DND-41 (cell line): ENCODE data around the gene CAPN5.

Experiments used
- ATAC-seq: fragments of 200-7000 bp; cut with Tn5 transposase; 3 replicates; pipeline ENCODE4 v1.9.1; 2021; ENCODE audit warnings: low read depth; ENCODE audit not compliant: insufficient read depth
- DNase-seq: peaks from one replicate; pipeline ENCODE4 v3.0.0-alpha.2; 2020
- H2AFZ ChIP-seq: 2 replicates; pipeline ENCODE4 v1.6.0; 2012; ENCODE audit warnings: low read depth, low read length
- H3K27ac ChIP-seq: 2 replicates; pipeline ENCODE4 v1.5.1; 2012; ENCODE audit warnings: low read length, inconsistent platforms
- H3K27me3 ChIP-seq: fragments of 200-600 bp; sonication (generic); 2 replicates; pipeline ENCODE4 v1.6.0; 2012; ENCODE audit warnings: low read length, mild to moderate bottlenecking, inconsistent platforms; ENCODE audit not compliant: insufficient read depth, poor library complexity
- H3K36me3 ChIP-seq: 2 replicates; pipeline ENCODE4 v1.5.1; 2012; ENCODE audit warnings: low read length, inconsistent platforms; ENCODE audit not compliant: insufficient read depth
- H3K4me1 ChIP-seq: 2 replicates; pipeline ENCODE4 v1.5.1; 2012; ENCODE audit warnings: mild to moderate bottlenecking, low read length; ENCODE audit not compliant: insufficient read depth
- H3K4me2 ChIP-seq: 2 replicates; pipeline ENCODE4 v1.6.0; 2012; ENCODE audit warnings: mild to moderate bottlenecking, moderate library complexity, low read length, inconsistent platforms; ENCODE audit not compliant: insufficient read depth
- H3K4me3 ChIP-seq, 2 experiments: fragments of 200-600 bp in 1 of 2; shearing (Covaris generic) in 1 of 2; 2 replicates each; pipeline ENCODE4 v1.5.1; 2012 to 2016; ENCODE audit warnings: inconsistent platforms in 2 of 2, low read length in 2 of 2, mild to moderate bottlenecking in 2 of 2, low read depth in 1 of 2, moderate library complexity in 1 of 2
- H3K79me2 ChIP-seq: 2 replicates; pipeline ENCODE4 v1.6.0; 2012; ENCODE audit warnings: low read length, inconsistent platforms; ENCODE audit not compliant: insufficient read depth
- H3K9ac ChIP-seq: 2 replicates; pipeline ENCODE4 v1.6.0; 2012; ENCODE audit warnings: low read depth, mild to moderate bottlenecking, inconsistent platforms, low read length, moderate library complexity
- H3K9me3 ChIP-seq: 2 replicates; pipeline ENCODE4 v1.5.1; 2012; ENCODE audit warnings: low read length, moderate library complexity, mild to moderate bottlenecking, inconsistent platforms; ENCODE audit not compliant: insufficient read depth, severe bottlenecking
- H4K20me1 ChIP-seq: 2 replicates; pipeline ENCODE4 v1.6.0; 2012; ENCODE audit warnings: low read length; ENCODE audit not compliant: insufficient read depth
- EZH2 ChIP-seq: IDR thresholded peaks from 3 replicates; pipeline ENCODE4 v1.6.1; 2012; ENCODE audit warnings: borderline replicate concordance, low read depth, mild to moderate bottlenecking, moderate library complexity, low read length, inconsistent platforms; ENCODE audit not compliant: severe bottlenecking
- TF ChIP-seq, protein P1 (sequence below): IDR thresholded peaks from 2 replicates; pipeline ENCODE4 v1.5.1; 2012; ENCODE audit warnings: borderline replicate concordance, low read length, moderate library complexity, mild to moderate bottlenecking; ENCODE audit not compliant: poor library complexity, severe bottlenecking; ENCODE audit errors: extremely low read depth

CAPN5 gene

DNA sequence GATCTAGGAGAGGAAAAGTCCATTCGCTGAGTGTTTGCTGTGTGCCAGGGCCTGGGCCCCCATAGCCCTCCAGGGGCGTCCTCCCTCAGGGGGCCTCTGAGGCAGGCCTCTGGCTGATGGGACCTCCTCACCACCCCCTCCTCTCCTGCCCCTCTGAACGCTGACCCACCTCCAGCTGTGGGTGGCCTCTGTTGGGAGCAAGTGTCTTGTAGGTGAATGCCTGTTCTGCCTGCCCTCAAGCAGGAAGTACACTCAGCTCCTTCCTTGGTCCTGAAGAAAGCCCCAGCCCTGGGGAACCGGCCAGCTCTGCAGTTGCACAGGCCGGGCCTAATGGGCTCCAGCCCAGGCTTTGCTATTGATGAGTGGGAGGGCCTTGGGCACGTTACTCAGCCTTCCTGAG lies 64.8 kb downstream of the CAPN5 start:
- Histone ChIP-seq H3K4me3 (no peak overlapping the region), H3K9me3 (no peaks in the 10 kb centered on the region), H3K9ac (no peak overlapping the region), H3K27ac (no peak overlapping the region), H3K79me2 (no peaks in the 10 kb centered on the region), H2AFZ (no peak overlapping the region), H3K4me2 (no peak overlapping the region), H3K4me1 (no peaks in the 10 kb centered on the region), H3K27me3 (no peaks in the 10 kb centered on the region), H4K20me1 (no peaks in the 10 kb centered on the region), H3K36me3 (no peaks in the 10 kb centered on the region)
- ATAC-seq, result no peak
- TF ChIP-seq, protein P1, sequence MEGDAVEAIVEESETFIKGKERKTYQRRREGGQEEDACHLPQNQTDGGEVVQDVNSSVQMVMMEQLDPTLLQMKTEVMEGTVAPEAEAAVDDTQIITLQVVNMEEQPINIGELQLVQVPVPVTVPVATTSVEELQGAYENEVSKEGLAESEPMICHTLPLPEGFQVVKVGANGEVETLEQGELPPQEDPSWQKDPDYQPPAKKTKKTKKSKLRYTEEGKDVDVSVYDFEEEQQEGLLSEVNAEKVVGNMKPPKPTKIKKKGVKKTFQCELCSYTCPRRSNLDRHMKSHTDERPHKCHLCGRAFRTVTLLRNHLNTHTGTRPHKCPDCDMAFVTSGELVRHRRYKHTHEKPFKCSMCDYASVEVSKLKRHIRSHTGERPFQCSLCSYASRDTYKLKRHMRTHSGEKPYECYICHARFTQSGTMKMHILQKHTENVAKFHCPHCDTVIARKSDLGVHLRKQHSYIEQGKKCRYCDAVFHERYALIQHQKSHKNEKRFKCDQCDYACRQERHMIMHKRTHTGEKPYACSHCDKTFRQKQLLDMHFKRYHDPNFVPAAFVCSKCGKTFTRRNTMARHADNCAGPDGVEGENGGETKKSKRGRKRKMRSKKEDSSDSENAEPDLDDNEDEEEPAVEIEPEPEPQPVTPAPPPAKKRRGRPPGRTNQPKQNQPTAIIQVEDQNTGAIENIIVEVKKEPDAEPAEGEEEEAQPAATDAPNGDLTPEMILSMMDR, result no peak
- no peak for TF ChIP-seq EZH2
- no peak for DNase-seq

- Histone ChIP-seq H3K9me3 (no peaks in the 10 kb centered on the region), H3K36me3 (no peaks in the 10 kb centered on the region), H3K79me2 (no peaks in the 10 kb centered on the region), H3K4me1 (peaks cover 4% of the 10 kb centered on the region), H4K20me1 (no peaks in the 10 kb centered on the region), H3K9ac (no peak overlapping the region), H3K27me3 (no peaks in the 10 kb centered on the region), H3K4me3 (no peak overlapping the region), H2AFZ (no peak overlapping the region), H3K27ac (no peak overlapping the region), H3K4me2 (no peak overlapping the region)
- TF ChIP-seq, protein P1, result no peak
- no peak for TF ChIP-seq EZH2
- DNase-seq (no peak), ATAC-seq (no peak)
Observed at GRCh38 chr11:77135069-77135468, 68.3 kb downstream of the CAPN5 start.

DNA sequence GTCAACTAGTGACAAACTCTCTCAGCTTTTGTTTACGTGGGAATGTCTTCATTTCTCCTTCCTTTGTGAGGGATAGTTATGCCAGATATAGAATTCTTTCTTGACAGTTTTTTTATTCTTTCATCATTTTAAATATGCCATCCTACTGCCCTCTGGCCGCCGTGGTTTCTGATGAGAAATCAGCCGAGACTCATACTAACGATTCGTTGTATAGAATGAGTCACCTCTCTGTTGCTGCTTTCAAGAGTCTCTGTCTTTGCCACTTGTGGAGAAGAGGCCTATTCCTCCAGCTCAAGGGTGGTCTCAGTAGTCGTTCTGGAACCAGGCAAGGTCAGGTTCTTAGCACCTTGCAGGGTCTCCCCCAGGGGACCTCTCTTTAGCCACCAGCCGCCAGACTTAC lies 69.3 kb downstream of the CAPN5 start:
- no peak for TF ChIP-seq EZH2
- TF ChIP-seq, protein P1, result no peak

More for the DNA sequence above, 69.3 kb downstream of the CAPN5 start:
- Histone ChIP-seq H2AFZ (no peak overlapping the region), H3K4me3 (no peak overlapping the region), H3K27ac (no peak overlapping the region), H3K27me3 (no peaks in the 10 kb centered on the region), H3K4me1 (peaks cover 8% of the 10 kb centered on the region), H4K20me1 (no peaks in the 10 kb centered on the region), H3K4me2 (no peak overlapping the region), H3K79me2 (no peaks in the 10 kb centered on the region), H3K36me3 (no peaks in the 10 kb centered on the region), H3K9me3 (no peaks in the 10 kb centered on the region), H3K9ac (no peak overlapping the region)
- ATAC-seq, result no peak
- DNase-seq, result no peak
